Karpas-422 (cell line): ENCODE results near the gene KCNK6. TPM values are rescaled to one million over a fixed set of nuclear protein-coding genes. Genes with fewer than 3 reads are reported as not detected.

ENCODE experiments used
- DNase-seq: peaks from one replicate; pipeline ENCODE4 v3.0.0-alpha.2; 2015
- H2AFZ ChIP-seq: fragments of 200-600 bp; sonication (generic); 2 replicates; pipeline ENCODE4 v1.6.1; 2014; ENCODE audit warnings: antibody characterized with exemption, low read length, mixed read lengths
- H3K27ac ChIP-seq: fragments of 200-600 bp; sonication (generic); 2 replicates; pipeline ENCODE4 v1.5.1; 2014; ENCODE audit warnings: mild to moderate bottlenecking, low read length, moderate library complexity
- H3K27me3 ChIP-seq: fragments of 200-600 bp; sonication (generic); 2 replicates; pipeline ENCODE4 v1.6.1; 2014; ENCODE audit warnings: low read length, mixed read lengths
- H3K36me3 ChIP-seq: fragments of 200-600 bp; sonication (generic); 2 replicates; pipeline ENCODE4 v1.6.1; 2014; ENCODE audit warnings: low read length, mixed read lengths; ENCODE audit not compliant: insufficient read depth
- H3K4me1 ChIP-seq: fragments of 200-600 bp; sonication (generic); 2 replicates; pipeline ENCODE4 v1.6.1; 2014; ENCODE audit warnings: mild to moderate bottlenecking, low read length, mixed read lengths
- H3K4me2 ChIP-seq: fragments of 200-600 bp; sonication (generic); 2 replicates; pipeline ENCODE4 v1.6.1; 2014; ENCODE audit warnings: low read length, low read depth, mild to moderate bottlenecking; ENCODE audit not compliant: poor library complexity, severe bottlenecking
- H3K4me3 ChIP-seq: fragments of 200-600 bp; sonication (generic); 2 replicates; pipeline ENCODE4 v1.5.1; 2014; ENCODE audit warnings: mild to moderate bottlenecking, antibody characterized with exemption, low read length, mixed read lengths
- H3K79me2 ChIP-seq: fragments of 200-600 bp; sonication (generic); 2 replicates; pipeline ENCODE4 v1.6.1; 2014; ENCODE audit warnings: mild to moderate bottlenecking, low read length, mixed read lengths
- H3K9ac ChIP-seq: fragments of 200-600 bp; sonication (generic); 2 replicates; pipeline ENCODE4 v1.6.0; 2014; ENCODE audit warnings: low read length
- H3K9me2 ChIP-seq: fragments of 200-600 bp; sonication (generic), shearing (Covaris generic); replicated peaks from 2 replicates; pipeline ENCODE4 v1.6.0; 2014; ENCODE audit warnings: mild to moderate bottlenecking, low read length, moderate library complexity; ENCODE audit not compliant: insufficient read depth
- H3K9me3 ChIP-seq: fragments of 300-700, 200-600 bp; sonication (generic); 2 replicates; pipeline ENCODE4 v1.6.1; 2014; ENCODE audit warnings: low read length, mixed read lengths
- H4K20me1 ChIP-seq: fragments of 200-600 bp; sonication (generic); 2 replicates; pipeline ENCODE4 v1.6.1; 2014; ENCODE audit warnings: mild to moderate bottlenecking, antibody characterized with exemption, low read length, low read depth; ENCODE audit not compliant: insufficient read depth
- total RNA-seq: library from RNA; depleted of rRNA; stranded (reverse); fragments of >200 nt; shearing (Covaris generic); gene quantifications from 2 replicates; pipeline ENCODE4 v1.2.3, GENCODE V29; 2014; ENCODE audit warnings: low replicate concordance

The KCNK6 gene
- total RNA-seq, 1 experiment from 2014 or later: not detected

DNA sequence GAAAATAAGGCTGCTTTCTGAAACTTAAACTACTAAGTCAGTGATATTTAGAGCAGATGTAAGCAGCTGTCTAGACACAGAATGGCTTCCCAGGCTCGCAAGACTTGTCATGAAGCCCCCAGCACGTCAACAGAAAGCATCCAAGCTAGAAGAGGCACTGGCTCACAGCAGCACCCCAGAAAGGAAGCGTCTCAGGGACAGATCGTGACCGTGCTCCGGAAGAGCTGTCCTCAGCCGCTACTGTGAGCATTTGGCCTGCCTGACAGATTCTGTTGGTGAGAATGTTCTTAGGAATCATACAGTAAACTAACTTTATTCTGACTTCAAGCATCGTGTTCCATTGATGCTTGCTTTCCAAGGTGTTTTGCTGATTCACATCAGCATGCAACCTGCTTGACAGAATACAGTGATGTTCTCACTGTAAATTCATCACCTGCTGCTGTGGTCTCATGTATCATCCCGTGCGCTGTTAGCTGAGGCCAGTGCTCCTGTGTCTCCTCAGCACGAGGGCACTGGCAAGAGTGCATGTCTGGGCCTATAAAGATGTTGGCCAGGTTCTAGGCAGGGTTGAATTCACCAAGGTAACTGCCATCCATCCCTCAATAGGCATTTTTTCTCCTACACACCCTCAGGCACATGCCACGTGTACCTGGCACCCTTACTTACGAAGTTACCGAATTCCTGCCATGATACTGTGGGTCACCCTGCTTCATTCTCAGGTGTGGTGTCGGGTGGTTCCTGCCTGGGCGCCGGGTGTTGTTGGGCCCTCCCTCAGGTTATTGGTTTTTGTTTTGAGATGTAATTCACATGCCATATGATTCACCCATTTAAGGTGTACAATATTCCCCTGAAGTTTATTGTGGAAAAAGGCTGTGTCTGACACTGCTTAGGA is 39.4 kb upstream of the KCNK6 start:
- no peaks in the 10 kb centered on the region for H3K27me3 ChIP-seq
- H3K4me2 ChIP-seq: no peak overlapping the region
- H2AFZ ChIP-seq: no peak overlapping the region
- DNase-seq: no peak
- H3K9me3 ChIP-seq: no peaks in the 10 kb centered on the region
- H3K9ac ChIP-seq: no peak overlapping the region
- no peaks in the 10 kb centered on the region for H3K9me2 ChIP-seq
- no peaks in the 10 kb centered on the region for H3K79me2 ChIP-seq
- H4K20me1 ChIP-seq: no peaks in the 10 kb centered on the region
- no peaks in the 10 kb centered on the region for H3K4me1 ChIP-seq
- no peak overlapping the region for H3K4me3 ChIP-seq
- no peak overlapping the region for H3K27ac ChIP-seq
- H3K36me3 ChIP-seq: no peaks in the 10 kb centered on the region

DNA sequence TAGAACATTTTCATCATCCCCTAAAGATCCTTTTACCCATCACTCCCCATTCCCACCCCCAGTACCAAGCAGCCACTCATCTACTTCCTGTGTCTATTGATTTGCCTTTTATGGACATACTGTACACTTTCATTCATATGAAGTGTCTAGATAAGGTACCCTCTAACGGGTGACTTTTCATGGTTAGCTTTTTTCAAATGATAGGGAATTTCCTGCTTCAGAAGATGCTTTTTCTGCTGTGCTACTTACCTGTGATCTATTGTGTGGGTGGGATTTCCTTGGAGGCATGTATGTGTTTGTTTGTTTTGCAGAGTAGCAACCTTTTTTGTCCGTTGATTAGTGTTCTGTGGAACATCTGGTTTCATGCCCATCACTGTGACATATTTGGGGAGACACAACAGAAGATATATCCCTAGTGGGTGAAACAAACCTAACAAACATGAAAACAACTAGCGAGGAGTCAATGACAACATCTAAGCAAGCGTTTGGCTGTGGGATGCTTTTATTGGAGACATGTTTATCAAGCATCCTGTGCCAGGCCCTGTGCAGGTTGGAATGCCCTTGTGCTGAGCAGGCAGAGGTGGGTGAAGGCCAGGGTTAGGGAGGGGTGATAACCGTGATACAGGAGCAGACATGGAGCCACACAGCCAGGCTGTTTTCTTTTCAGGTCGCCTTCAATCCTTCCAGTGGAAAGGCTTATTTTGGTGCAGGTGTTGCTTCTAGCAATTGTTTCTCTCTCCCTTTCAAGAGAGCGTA is 37.7 kb upstream of the KCNK6 start:
- no peaks in the 10 kb centered on the region for H3K36me3 ChIP-seq
- H3K79me2 ChIP-seq: no peaks in the 10 kb centered on the region
- no peaks in the 10 kb centered on the region for H3K9me2 ChIP-seq
- no peak for DNase-seq
- no peaks in the 10 kb centered on the region for H3K9me3 ChIP-seq
- H3K4me3 ChIP-seq: no peak overlapping the region
- H3K27me3 ChIP-seq: no peaks in the 10 kb centered on the region
- H3K4me1 ChIP-seq: no peaks in the 10 kb centered on the region
- no peak overlapping the region for H3K9ac ChIP-seq
- no peak overlapping the region for H3K4me2 ChIP-seq
- H3K27ac ChIP-seq: no peak overlapping the region
- H4K20me1 ChIP-seq: no peaks in the 10 kb centered on the region
- H2AFZ ChIP-seq: no peak overlapping the region

DNA sequence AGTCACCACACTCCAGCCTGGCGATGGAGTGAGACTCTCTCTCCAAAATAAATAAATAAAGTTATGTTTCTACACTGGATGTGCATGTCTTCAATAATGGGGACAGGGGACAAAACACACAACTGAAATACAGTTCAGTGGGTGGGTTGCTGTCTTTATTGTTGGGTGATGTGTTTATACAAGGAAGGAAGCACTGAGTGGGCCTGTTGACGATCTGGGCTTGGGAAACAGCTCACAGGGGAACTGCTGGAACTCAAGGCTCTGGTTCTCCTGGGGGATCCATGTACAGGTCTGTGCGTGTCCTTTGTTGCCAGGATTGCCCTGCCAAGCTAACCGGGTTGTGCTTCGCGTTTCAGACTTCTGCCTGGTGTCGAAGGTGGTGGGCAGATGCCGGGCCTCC is 36.4 kb upstream of the KCNK6 start:
- DNase-seq: no peak
- no peak overlapping the region for H3K27ac ChIP-seq
- H3K9ac ChIP-seq: no peak overlapping the region
- H3K36me3 ChIP-seq: no peaks in the 10 kb centered on the region
- H3K9me2 ChIP-seq: no peaks in the 10 kb centered on the region
- H3K27me3 ChIP-seq: no peaks in the 10 kb centered on the region
- H3K4me1 ChIP-seq: no peaks in the 10 kb centered on the region
- no peaks in the 10 kb centered on the region for H3K9me3 ChIP-seq
- H3K79me2 ChIP-seq: no peaks in the 10 kb centered on the region
- H3K4me2 ChIP-seq: no peak overlapping the region
- H3K4me3 ChIP-seq: no peak overlapping the region
- no peaks in the 10 kb centered on the region for H4K20me1 ChIP-seq
- no peak overlapping the region for H2AFZ ChIP-seq

DNA sequence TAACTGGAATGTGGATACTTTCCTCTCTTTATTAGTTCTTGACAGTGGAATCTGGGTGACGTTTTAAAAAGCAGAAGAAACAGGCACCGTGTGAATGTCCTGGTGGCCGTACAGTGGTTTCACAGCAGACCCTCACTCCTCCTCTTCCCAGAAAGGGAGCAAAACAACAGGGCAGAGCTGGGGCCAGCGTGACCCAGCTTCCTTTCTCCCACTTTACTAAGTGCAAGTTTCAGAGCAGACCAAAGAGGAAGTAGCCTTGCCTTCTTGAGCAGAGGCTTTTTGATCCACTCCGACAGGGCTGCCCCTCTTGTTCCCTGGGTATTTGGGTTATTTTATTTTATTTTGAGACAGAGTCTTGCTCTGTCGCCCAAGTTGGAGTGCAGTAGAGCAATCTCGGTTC is 35.2 kb upstream of the KCNK6 start:
- Histone ChIP-seq H3K4me2 (no peak overlapping the region), H3K27ac (no peak overlapping the region), H3K9ac (no peak overlapping the region), H3K36me3 (no peaks in the 10 kb centered on the region), H3K4me3 (no peak overlapping the region), H3K79me2 (no peaks in the 10 kb centered on the region), H3K9me2 (no peaks in the 10 kb centered on the region), H3K4me1 (no peaks in the 10 kb centered on the region), H2AFZ (no peak overlapping the region), H3K27me3 (no peaks in the 10 kb centered on the region), H4K20me1 (no peaks in the 10 kb centered on the region), H3K9me3 (no peaks in the 10 kb centered on the region)
- no peak for DNase-seq

DNA sequence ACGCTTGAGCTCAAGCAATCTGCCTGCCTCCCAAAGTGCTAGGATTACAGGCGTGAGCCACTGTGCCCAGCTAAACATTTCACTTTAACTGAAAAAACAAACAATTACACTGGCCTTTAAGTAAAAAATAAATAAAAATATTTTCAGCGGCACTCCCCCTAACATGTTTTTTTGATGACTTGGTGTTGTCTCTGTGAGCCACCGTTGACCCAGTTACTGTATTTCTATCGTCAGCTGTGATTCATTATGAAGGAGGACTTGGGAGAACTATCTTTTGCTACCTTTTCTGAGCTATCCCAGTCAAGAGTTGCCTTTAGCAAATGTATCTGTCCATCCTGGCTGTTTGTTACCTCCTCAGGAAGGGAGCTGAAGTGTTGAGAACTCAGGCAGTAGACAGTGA is 34.1 kb upstream of the KCNK6 start:
- no peaks in the 10 kb centered on the region for H3K79me2 ChIP-seq
- no peaks in the 10 kb centered on the region for H4K20me1 ChIP-seq
- no peaks in the 10 kb centered on the region for H3K36me3 ChIP-seq

DNA sequence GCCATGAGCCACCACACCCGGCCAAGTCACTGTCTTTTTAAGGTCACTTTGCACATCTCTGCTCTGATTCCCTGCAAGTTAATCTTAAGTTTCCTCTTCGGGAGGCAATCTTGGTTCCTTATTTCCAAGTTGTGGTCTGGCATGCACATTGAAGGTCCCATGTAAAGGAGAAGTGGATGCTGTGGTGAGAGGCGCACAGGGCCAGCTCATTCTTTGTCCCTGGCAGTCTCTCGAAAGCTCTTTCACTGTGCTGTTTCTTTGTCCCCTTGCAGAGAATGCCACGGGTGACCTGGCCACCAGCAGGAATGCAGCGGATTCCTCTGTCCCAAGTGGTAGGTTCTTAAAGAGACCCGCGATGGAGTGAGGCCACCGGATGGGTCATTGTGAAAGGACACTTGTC is 32.0 kb upstream of the KCNK6 start:
- H3K4me2 ChIP-seq: no peak overlapping the region
- H3K79me2 ChIP-seq: no peaks in the 10 kb centered on the region
- no peaks in the 10 kb centered on the region for H3K4me1 ChIP-seq
- H3K9ac ChIP-seq: no peak overlapping the region
- no peak overlapping the region for H3K27ac ChIP-seq
- H3K9me3 ChIP-seq: no peaks in the 10 kb centered on the region
- H3K4me3 ChIP-seq: no peak overlapping the region
- no peaks in the 10 kb centered on the region for H3K36me3 ChIP-seq
- H2AFZ ChIP-seq: no peak overlapping the region
- no peaks in the 10 kb centered on the region for H3K9me2 ChIP-seq
- H4K20me1 ChIP-seq: no peaks in the 10 kb centered on the region
- no peaks in the 10 kb centered on the region for H3K27me3 ChIP-seq
- no peak for DNase-seq

More for the DNA sequence above, 34.1 kb upstream of the KCNK6 start:
- H3K9me3 ChIP-seq: no peaks in the 10 kb centered on the region
- no peaks in the 10 kb centered on the region for H3K4me1 ChIP-seq
- H3K9me2 ChIP-seq: no peaks in the 10 kb centered on the region
- no peak overlapping the region for H2AFZ ChIP-seq
- H3K4me3 ChIP-seq: no peak overlapping the region
- H3K4me2 ChIP-seq: no peak overlapping the region
- no peak overlapping the region for H3K9ac ChIP-seq
- no peaks in the 10 kb centered on the region for H3K27me3 ChIP-seq
- no peak for DNase-seq
- H3K27ac ChIP-seq: no peak overlapping the region

DNA sequence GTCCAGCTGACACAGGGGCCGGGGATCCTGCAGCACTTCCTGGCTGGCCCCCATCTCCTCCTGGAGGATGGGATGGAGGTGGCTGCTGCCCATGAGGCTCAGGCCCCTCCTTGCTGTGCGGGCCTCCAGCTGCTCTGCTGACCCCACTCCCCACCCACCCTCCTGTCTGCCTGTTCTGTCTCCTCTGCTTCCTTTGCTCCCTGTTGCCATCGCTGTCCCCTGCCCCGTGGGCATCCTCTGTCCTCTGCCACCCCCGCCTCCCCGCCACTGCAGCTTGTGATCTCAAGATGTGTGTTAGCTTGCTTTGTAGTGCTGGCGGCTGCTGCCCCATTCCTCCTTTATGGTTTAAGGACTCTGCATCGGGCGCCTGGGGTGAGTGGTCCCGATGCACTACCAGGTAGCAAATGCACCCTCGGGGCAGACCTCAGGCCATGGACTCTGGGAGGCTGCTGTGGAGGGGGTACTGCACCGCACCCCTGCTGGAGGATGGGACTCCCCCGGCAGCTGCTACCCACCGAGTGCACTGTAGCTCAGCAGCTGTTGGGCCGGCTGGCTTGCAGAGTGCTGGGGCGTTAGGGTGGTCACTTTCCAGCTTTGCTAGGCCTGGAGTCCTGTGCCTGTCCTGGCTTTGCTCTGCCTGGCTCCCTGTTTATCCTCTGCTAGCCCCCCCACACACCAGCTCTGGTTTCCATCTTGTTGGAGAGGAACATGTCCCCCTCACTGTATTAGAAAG is 31.4 kb upstream of the KCNK6 start:
- Histone ChIP-seq H4K20me1 (no peaks in the 10 kb centered on the region), H2AFZ (no peak overlapping the region), H3K9me2 (no peaks in the 10 kb centered on the region), H3K4me1 (no peaks in the 10 kb centered on the region), H3K4me2 (no peak overlapping the region), H3K27ac (no peak overlapping the region), H3K79me2 (no peaks in the 10 kb centered on the region), H3K9ac (no peak overlapping the region), H3K9me3 (no peaks in the 10 kb centered on the region), H3K4me3 (no peak overlapping the region), H3K36me3 (no peaks in the 10 kb centered on the region), H3K27me3 (no peaks in the 10 kb centered on the region)
- DNase-seq: no peak

DNA sequence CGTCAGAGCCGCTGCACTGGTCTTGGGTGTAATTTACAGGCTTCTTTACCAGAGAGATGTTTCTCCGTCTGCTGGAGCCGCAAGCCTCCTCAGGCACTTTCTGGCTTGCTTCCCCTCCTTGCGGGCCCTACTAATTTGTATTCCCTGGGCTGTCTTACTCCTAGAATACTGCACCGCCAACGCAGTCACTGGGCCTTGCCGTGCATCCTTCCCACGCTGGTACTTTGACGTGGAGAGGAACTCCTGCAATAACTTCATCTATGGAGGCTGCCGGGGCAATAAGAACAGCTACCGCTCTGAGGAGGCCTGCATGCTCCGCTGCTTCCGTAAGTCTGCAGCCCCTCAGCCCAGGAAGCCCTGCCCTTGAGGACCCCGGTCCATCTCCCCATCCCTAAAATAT is 29.7 kb upstream of the KCNK6 start:
- Histone ChIP-seq H3K9ac (no peak overlapping the region), H4K20me1 (no peaks in the 10 kb centered on the region), H3K4me3 (no peak overlapping the region), H2AFZ (no peak overlapping the region), H3K79me2 (no peaks in the 10 kb centered on the region), H3K27ac (no peak overlapping the region), H3K27me3 (no peaks in the 10 kb centered on the region), H3K9me3 (no peaks in the 10 kb centered on the region), H3K4me1 (no peaks in the 10 kb centered on the region), H3K4me2 (no peak overlapping the region), H3K36me3 (no peaks in the 10 kb centered on the region), H3K9me2 (no peaks in the 10 kb centered on the region)
- DNase-seq: no peak
